GM19035 (cell line): ENCODE results near the gene SFXN2.
"Not testable (repeated sequence)": the region's sequence is repeated elsewhere in the genome, so short reads cannot be mapped to it uniquely, and the experiment has no call there.

Source experiments
- ATAC-seq: cut with Tn5 transposase; IDR thresholded peaks from one replicate; pipeline ENCODE4 v1.9.1; 2021; ENCODE audit not compliant: unreplicated experiment

Gene SFXN2

GRCh38 chr10:102720337-102720736 lies 5.9 kb downstream of the SFXN2 start:
- ATAC-seq: no peak

- no peak for ATAC-seq
These were observed 6.4 kb downstream of the SFXN2 start for GRCh38 chr10:102720775-102721301.

- no peak for ATAC-seq
These were observed 7.5 kb downstream of the SFXN2 start for GRCh38 chr10:102721954-102722353.

GRCh38 chr10:102723989-102724388 lies 9.6 kb downstream of the SFXN2 start:
- ATAC-seq: no peak

DNA sequence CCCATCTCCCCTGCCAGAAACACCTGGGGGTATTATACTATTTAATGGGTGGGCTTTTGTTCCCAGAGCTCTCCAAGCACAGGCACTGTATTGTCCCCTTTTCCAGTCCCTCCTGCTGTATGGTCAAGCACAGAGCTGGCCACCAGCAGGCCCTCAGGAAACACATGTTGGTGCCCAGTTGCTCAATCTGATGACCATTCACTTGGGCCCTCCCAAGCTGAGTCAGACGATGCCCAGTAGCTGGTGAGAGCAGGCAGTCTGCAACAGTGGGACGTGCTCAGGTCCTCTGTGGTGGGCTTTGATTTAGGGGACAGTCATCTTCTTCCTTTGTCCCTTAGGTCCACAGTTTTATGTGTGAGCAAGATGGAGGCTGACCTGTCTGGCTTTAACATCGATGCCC lies 11.8 kb downstream of the SFXN2 start:
- no peak for ATAC-seq

GRCh38 chr10:102727037-102727818 lies 12.8 kb downstream of the SFXN2 start:
- no peak for ATAC-seq

GRCh38 chr10:102729029-102730026 lies 14.9 kb downstream of the SFXN2 start:
- ATAC-seq: no peak

DNA sequence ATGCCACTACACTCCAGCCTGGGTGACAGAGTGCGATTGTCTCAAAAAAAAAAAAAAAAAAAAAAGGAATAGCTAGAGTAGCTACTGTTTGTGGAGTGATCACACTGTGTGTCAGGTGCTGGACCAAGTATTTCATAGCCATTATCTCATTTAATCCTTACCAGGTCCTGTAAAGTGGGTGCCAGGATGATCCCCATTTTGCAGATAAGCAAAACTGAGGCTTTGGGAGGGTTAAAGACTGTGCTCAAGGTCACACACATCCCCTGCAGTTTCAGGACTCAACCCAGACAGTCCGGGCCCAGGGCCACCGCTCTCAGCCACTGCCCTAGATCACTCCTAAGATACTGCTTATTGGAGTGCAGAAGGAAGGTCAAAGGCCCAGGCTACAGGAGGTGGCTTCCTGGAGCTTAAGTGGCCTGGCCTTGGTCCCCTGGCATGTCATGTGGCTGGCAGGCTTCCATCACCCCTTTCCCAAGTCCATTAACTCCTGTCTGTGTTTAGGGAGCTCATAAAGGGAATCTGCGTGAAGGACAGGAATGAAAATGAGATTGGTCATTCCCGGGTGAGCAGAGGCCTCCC lies 16.9 kb downstream of the SFXN2 start:
- ATAC-seq: no peak

DNA sequence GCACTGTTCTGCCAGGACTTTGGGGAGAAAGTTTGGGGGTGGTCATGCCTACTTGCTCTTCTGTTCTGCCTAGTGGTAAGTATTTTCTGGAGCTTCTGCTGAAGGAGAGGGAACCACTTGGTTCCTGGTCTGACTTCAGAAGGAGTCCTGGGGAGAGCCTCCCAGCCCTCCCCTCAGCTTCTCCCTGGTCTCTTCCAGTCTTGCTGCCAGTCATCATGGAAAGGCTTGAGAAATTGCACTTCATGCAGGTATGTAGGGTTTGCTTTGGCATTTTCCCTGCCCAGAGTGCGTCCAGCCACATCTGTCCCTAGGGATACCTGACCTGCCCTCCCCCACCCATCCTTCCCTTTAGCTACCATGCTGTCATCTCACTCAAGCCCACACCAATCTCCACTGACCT lies 18.2 kb downstream of the SFXN2 start:
- ATAC-seq: no peak

DNA sequence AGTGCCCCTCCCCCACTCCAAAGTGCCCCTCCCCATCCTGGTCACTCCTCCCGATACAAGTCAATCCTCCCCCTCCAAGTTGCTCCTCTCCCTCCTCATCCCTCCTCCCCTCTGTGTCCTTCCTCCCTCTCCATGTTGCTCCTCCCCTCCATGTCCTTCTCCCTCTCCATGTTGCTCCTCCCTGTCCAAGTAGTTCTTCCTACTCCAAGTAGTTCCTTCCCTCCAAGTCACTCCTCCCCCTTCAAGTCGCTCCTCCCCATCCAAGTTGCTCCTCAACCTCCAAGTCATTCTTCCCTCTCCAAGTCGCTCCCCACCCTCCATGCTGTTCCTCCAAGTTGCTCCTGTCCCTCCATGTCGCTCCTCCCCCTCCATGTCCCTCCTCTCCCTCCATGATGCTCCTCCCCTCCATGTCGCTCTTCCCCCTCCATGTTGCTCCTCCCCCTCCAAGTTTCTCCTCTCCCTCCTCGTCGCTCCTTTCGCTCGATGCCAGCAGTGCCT lies 20.7 kb downstream of the SFXN2 start:
- no peak for ATAC-seq

GRCh38 chr10:102738692-102739121 lies 24.3 kb downstream of the SFXN2 start:
- ATAC-seq: no peak

DNA sequence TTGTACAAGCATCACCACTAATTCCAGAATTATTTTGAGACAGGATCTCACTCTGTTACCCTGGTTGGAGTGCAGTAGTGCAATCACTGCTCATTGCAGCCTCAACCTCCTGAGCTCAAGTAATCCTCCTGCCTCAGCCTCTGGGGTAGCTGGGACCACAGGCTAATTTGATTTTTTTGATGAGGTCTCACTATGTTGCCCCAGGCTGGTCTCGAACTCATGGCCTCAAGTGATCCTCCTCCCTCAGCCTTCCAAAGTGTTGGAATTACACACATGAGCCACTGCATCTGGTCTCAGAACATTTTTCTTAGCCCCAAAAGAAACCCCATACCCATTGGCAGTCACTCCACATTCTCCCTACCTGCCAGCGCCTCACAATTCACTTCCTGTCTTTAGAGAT lies 25.8 kb downstream of the SFXN2 start:
- no peak for ATAC-seq

GRCh38 chr10:102741726-102742237 lies 27.3 kb downstream of the SFXN2 start:
- ATAC-seq: no peak

DNA sequence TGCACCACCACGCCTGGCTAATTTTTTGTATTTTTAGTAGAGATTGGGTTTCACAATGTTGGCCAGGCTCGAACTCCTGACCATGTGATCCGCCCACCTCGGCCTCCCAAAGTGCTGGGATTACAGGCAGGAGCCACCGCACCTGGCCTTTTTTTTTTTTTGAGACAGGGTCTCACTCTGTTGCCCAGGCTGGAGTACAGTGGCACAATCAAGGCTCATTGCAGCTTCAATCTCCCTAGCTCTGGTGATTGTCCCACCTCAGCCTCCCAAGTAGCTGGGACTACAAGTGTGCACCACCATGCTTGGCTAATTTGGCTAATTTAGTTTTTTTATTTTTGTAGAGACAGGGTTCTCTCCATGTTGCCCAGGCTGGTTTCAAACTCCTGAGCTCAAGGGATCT lies 27.9 kb downstream of the SFXN2 start:
- ATAC-seq: not testable (repeated sequence)

GRCh38 chr10:102743078-102743587 lies 28.7 kb downstream of the SFXN2 start:
- no peak for ATAC-seq

DNA sequence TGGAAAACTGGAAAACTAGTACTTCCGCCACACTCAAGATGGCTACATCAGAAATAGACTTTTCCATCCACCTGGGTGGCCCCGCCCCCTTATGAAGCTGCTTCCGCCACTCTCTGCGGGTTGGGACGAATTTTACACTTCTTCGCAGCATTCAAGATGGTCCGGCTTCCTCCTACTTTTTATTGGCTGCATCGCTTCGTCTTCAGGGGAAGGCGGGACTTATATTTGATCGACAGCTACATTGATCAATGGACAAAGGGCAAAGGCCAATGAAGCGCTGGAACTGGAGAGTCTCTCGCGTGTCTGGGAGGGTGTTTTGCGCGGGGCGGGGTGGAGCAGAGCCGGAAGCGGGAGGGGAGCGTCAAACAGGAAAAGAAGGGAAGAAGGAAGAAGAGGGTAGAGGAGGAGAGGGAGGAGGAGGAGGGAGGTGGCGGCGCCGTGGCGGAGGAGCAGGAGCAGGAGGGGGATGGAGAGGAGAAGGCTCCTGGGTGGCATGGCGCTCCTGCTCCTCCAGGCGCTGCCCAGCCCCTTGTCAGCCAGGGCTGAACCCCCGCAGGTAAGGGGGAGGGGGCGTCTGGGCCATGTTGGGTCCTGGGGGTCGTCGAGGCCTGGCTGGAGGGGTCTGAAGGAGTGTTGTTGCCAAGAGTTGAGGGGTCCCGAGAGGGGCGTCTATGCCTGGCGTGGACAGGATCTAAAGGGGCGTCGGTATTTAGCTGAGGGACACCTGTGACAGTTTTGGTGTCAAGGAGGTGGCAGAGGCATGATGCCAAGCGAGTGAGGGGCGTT lies 29.3 kb downstream of the SFXN2 start, which contains the start of gene WBP1L:
Gene WBP1L, plus strand, starts transcription at position 361 of the 786 bp plus-strand sequence. Its CDS starts 106 bp downstream, at position 467.
- peak; percentile 98 for ATAC-seq

GRCh38 chr10:102744374-102745051 lies 30.1 kb downstream of the SFXN2 start:
- no peak for ATAC-seq

GRCh38 chr10:102745157-102745556 lies 30.7 kb downstream of the SFXN2 start:
- ATAC-seq: no peak
